HG03064 (cell line): Measurements from ENCODE around the gene ARPIN.

Experiments used
- ATAC-seq: cut with Tn5 transposase; IDR thresholded peaks from one replicate; pipeline ENCODE4 v1.9.1; 2021; ENCODE audit warnings: low read depth; ENCODE audit not compliant: unreplicated experiment

ARPIN gene

DNA sequence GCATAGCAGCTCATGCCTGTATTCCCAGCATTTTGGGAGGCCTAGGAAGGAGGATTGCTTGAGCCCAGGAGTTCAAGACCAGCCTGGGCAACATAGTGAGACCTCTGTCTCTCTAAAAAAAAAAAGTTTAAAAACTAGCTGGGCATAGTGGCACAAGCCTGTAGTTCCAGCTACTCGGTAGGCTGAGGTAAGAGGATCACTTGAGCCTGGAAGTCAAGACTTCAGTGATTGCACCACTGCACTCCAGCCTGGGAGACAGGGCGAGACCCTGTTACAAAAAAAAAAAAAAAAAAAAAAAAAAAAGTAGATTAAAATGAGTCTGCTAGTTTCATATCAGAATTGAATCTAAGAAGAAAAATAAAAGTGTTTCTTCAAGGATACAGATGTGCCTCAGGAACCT lies 65.7 kb downstream of the ARPIN start:
- ATAC-seq = no peak

DNA sequence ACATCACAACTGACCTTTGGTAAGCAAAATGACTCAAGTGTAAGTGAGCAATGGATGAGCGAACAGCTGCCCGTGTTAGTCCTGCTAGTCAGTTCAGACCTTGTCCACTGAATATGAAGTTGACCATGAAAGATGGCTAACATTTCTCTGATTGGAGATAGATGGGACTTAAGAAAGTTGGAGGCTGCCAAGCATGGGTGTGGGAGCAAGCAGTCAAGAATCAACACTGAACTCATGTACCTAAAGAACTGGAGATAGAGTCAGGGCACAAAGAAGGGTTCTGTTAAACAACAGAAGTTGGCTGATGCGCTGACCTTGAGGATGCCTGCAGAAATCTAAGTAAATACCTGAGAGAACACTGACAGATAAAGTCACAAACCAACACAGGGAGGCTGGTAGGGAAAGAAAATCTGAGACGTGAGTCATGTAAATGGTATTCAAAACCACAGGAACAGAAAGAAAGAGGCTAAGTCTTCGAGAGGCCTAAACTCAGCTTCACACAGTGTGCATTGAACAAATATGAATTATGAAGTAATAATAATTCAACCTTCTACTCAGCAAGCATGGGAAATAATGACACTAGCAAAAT lies 67.4 kb downstream of the ARPIN start:
- no peak for ATAC-seq
